ENCODE results near the gene SDHA.
"Not testable (repeated sequence)": the region's sequence is repeated elsewhere in the genome, so short reads cannot be mapped to it uniquely, and the experiment has no call there.

SDHA gene

GRCh38 chr5:233426-233825, 15.3 kb downstream of the SDHA start:
- H3K27me3 ChIP-seq (ENCODE audit: low read depth, low read length); H3K27ac ChIP-seq (ENCODE audit: low read length); H3K4me1 ChIP-seq (ENCODE audit: control insufficient read depth in 1 of 2, insufficient read depth in 2 of 2, low read length in 2 of 2); H3K4me3 ChIP-seq (ENCODE audit: low read depth in 1 of 2, low read length in 2 of 2); H3K9me3 ChIP-seq (ENCODE audit: control insufficient read depth in 1 of 2, low read length in 2 of 2): not testable (repeated sequence)
- H3K36me3 ChIP-seq (ENCODE audit: control insufficient read depth in 1 of 2, insufficient read depth in 2 of 2, low read length in 2 of 2), result peaks cover 29 to 75% of the 10 kb centered on the region in 2 donors

GRCh38 chr5:234450-234849, 16.3 kb downstream of the SDHA start:
- Histone ChIP-seq H3K4me3 (ENCODE audit: low read depth in 1 of 2, low read length in 2 of 2) (no peak overlapping the region), H3K27ac (ENCODE audit: low read length) (no peak overlapping the region), H3K4me1 (ENCODE audit: control insufficient read depth in 1 of 2, insufficient read depth in 2 of 2, low read length in 2 of 2) (no peaks in the 10 kb centered on the region), H3K9me3 (ENCODE audit: control insufficient read depth in 1 of 2, low read length in 2 of 2) (no peaks in the 10 kb centered on the region), H3K36me3 (ENCODE audit: control insufficient read depth in 1 of 2, insufficient read depth in 2 of 2, low read length in 2 of 2) (peaks cover 19 to 69% of the 10 kb centered on the region in 2 donors), H3K27me3 (ENCODE audit: low read depth, low read length) (no peaks in the 10 kb centered on the region)

- H3K27me3 ChIP-seq (ENCODE audit: low read depth, low read length); H3K4me1 ChIP-seq (ENCODE audit: control insufficient read depth in 1 of 2, insufficient read depth in 2 of 2, low read length in 2 of 2); H3K27ac ChIP-seq (ENCODE audit: low read length); H3K4me3 ChIP-seq (ENCODE audit: low read depth in 1 of 2, low read length in 2 of 2); H3K9me3 ChIP-seq (ENCODE audit: control insufficient read depth in 1 of 2, low read length in 2 of 2): not testable (repeated sequence)
- H3K36me3 ChIP-seq (ENCODE audit: control insufficient read depth in 1 of 2, insufficient read depth in 2 of 2, low read length in 2 of 2), result peaks cover 18 to 69% of the 10 kb centered on the region in 2 donors
Observed at GRCh38 chr5:235527-235926, 17.4 kb downstream of the SDHA start.

GRCh38 chr5:237931-238330, 19.8 kb downstream of the SDHA start:
- H3K4me3 ChIP-seq (ENCODE audit: low read depth in 1 of 2, low read length in 2 of 2); H3K27ac ChIP-seq (ENCODE audit: low read length); H3K9me3 ChIP-seq (ENCODE audit: control insufficient read depth in 1 of 2, low read length in 2 of 2); H3K27me3 ChIP-seq (ENCODE audit: low read depth, low read length); H3K4me1 ChIP-seq (ENCODE audit: control insufficient read depth in 1 of 2, insufficient read depth in 2 of 2, low read length in 2 of 2): not testable (repeated sequence)
- peaks cover 22 to 66% of the 10 kb centered on the region in 2 donors for H3K36me3 ChIP-seq (ENCODE audit: control insufficient read depth in 1 of 2, insufficient read depth in 2 of 2, low read length in 2 of 2)

- H3K36me3 ChIP-seq (ENCODE audit: control insufficient read depth in 1 of 2, insufficient read depth in 2 of 2, low read length in 2 of 2), result peaks cover 11 to 50% of the 10 kb centered on the region in 2 donors
- H3K9me3 ChIP-seq (ENCODE audit: control insufficient read depth in 1 of 2, low read length in 2 of 2); H3K4me3 ChIP-seq (ENCODE audit: low read depth in 1 of 2, low read length in 2 of 2); H3K27ac ChIP-seq (ENCODE audit: low read length); H3K4me1 ChIP-seq (ENCODE audit: control insufficient read depth in 1 of 2, insufficient read depth in 2 of 2, low read length in 2 of 2); H3K27me3 ChIP-seq (ENCODE audit: low read depth, low read length): not testable (repeated sequence)
Observed at GRCh38 chr5:240550-240949, 22.4 kb downstream of the SDHA start.

- H3K9me3 ChIP-seq (ENCODE audit: control insufficient read depth in 1 of 2, low read length in 2 of 2); H3K27me3 ChIP-seq (ENCODE audit: low read depth, low read length); H3K4me1 ChIP-seq (ENCODE audit: control insufficient read depth in 1 of 2, insufficient read depth in 2 of 2, low read length in 2 of 2); H3K4me3 ChIP-seq (ENCODE audit: low read depth in 1 of 2, low read length in 2 of 2); H3K27ac ChIP-seq (ENCODE audit: low read length): not testable (repeated sequence)
- H3K36me3 ChIP-seq (ENCODE audit: control insufficient read depth in 1 of 2, insufficient read depth in 2 of 2, low read length in 2 of 2), result peaks cover 12 to 45% of the 10 kb centered on the region in 2 donors
Observed at GRCh38 chr5:241045-241669, 23.0 kb downstream of the SDHA start.

GRCh38 chr5:243683-244367, 25.7 kb downstream of the SDHA start:
- H3K27ac ChIP-seq (ENCODE audit: low read length); H3K4me1 ChIP-seq (ENCODE audit: control insufficient read depth in 1 of 2, insufficient read depth in 2 of 2, low read length in 2 of 2); H3K27me3 ChIP-seq (ENCODE audit: low read depth, low read length); H3K9me3 ChIP-seq (ENCODE audit: control insufficient read depth in 1 of 2, low read length in 2 of 2); H3K4me3 ChIP-seq (ENCODE audit: low read depth in 1 of 2, low read length in 2 of 2): not testable (repeated sequence)
- peaks cover 12 to 53% of the 10 kb centered on the region in 2 donors for H3K36me3 ChIP-seq (ENCODE audit: control insufficient read depth in 1 of 2, insufficient read depth in 2 of 2, low read length in 2 of 2)

- H3K4me1 ChIP-seq (ENCODE audit: control insufficient read depth in 1 of 2, insufficient read depth in 2 of 2, low read length in 2 of 2); H3K9me3 ChIP-seq (ENCODE audit: control insufficient read depth in 1 of 2, low read length in 2 of 2); H3K4me3 ChIP-seq (ENCODE audit: low read depth in 1 of 2, low read length in 2 of 2); H3K27ac ChIP-seq (ENCODE audit: low read length); H3K27me3 ChIP-seq (ENCODE audit: low read depth, low read length): not testable (repeated sequence)
- peaks cover 12 to 46% of the 10 kb centered on the region in 2 donors for H3K36me3 ChIP-seq (ENCODE audit: control insufficient read depth in 1 of 2, insufficient read depth in 2 of 2, low read length in 2 of 2)
Observed at GRCh38 chr5:245717-246116, 27.6 kb downstream of the SDHA start.

GRCh38 chr5:250396-250795, 32.3 kb downstream of the SDHA start:
- not testable (repeated sequence) for H3K27me3 ChIP-seq (ENCODE audit: low read depth, low read length); H3K4me3 ChIP-seq (ENCODE audit: low read depth in 1 of 2, low read length in 2 of 2); H3K4me1 ChIP-seq (ENCODE audit: control insufficient read depth in 1 of 2, insufficient read depth in 2 of 2, low read length in 2 of 2); H3K27ac ChIP-seq (ENCODE audit: low read length); H3K9me3 ChIP-seq (ENCODE audit: control insufficient read depth in 1 of 2, low read length in 2 of 2)
- peaks cover 3 to 48% of the 10 kb centered on the region in 2 donors for H3K36me3 ChIP-seq (ENCODE audit: control insufficient read depth in 1 of 2, insufficient read depth in 2 of 2, low read length in 2 of 2)

- not testable (repeated sequence) for H3K27ac ChIP-seq (ENCODE audit: low read length)
- peaks cover 0 to 48% of the 10 kb centered on the region in 2 donors for H3K36me3 ChIP-seq (ENCODE audit: control insufficient read depth in 1 of 2, insufficient read depth in 2 of 2, low read length in 2 of 2)
Observed at GRCh38 chr5:251016-251415, 32.9 kb downstream of the SDHA start.

GRCh38 chr5:251538-251937, 33.4 kb downstream of the SDHA start:
- not testable (repeated sequence) for H3K9me3 ChIP-seq (ENCODE audit: control insufficient read depth in 1 of 2, low read length in 2 of 2); H3K27me3 ChIP-seq (ENCODE audit: low read depth, low read length); H3K4me1 ChIP-seq (ENCODE audit: control insufficient read depth in 1 of 2, insufficient read depth in 2 of 2, low read length in 2 of 2); H3K27ac ChIP-seq (ENCODE audit: low read length); H3K4me3 ChIP-seq (ENCODE audit: low read depth in 1 of 2, low read length in 2 of 2)
- peaks cover 0 to 52% of the 10 kb centered on the region in 2 donors for H3K36me3 ChIP-seq (ENCODE audit: control insufficient read depth in 1 of 2, insufficient read depth in 2 of 2, low read length in 2 of 2)

More at GRCh38 chr5:251016-251415, 32.9 kb downstream of the SDHA start:
- H3K4me3 ChIP-seq (ENCODE audit: low read depth in 1 of 2, low read length in 2 of 2); H3K9me3 ChIP-seq (ENCODE audit: control insufficient read depth in 1 of 2, low read length in 2 of 2); H3K4me1 ChIP-seq (ENCODE audit: control insufficient read depth in 1 of 2, insufficient read depth in 2 of 2, low read length in 2 of 2); H3K27me3 ChIP-seq (ENCODE audit: low read depth, low read length): not testable (repeated sequence)

GRCh38 chr5:251975-252374, 33.9 kb downstream of the SDHA start:
- H3K27ac ChIP-seq (ENCODE audit: low read length); H3K27me3 ChIP-seq (ENCODE audit: low read depth, low read length); H3K4me3 ChIP-seq (ENCODE audit: low read depth in 1 of 2, low read length in 2 of 2); H3K4me1 ChIP-seq (ENCODE audit: control insufficient read depth in 1 of 2, insufficient read depth in 2 of 2, low read length in 2 of 2); H3K9me3 ChIP-seq (ENCODE audit: control insufficient read depth in 1 of 2, low read length in 2 of 2): not testable (repeated sequence)
- peaks cover 0 to 56% of the 10 kb centered on the region in 2 donors for H3K36me3 ChIP-seq (ENCODE audit: control insufficient read depth in 1 of 2, insufficient read depth in 2 of 2, low read length in 2 of 2)

Measured in muscle layer of duodenum (tissue), 2 donors.